Thymus (tissue), 11 donors: ENCODE measurements around the gene GANC. TPM values are rescaled to one million over a fixed set of nuclear protein-coding genes. Genes with fewer than 3 reads are reported as not detected.

ENCODE experiments used
- DNase-seq, 9 donors: peaks; one replicate each; pipeline ENCODE4 v3.0.0-alpha.2; 2013; ENCODE audit warnings: low spot score in 9 of 9, low read depth in 6 of 9, missing footprints in 1 of 9
- H3K27ac ChIP-seq, 2 donors: one replicate each; pipeline ENCODE4 v1.5.1; 2013; ENCODE audit warnings: control low read depth in 1 of 2, low read depth in 1 of 2, low read length in 1 of 2, mild to moderate bottlenecking in 1 of 2, moderate library complexity in 1 of 2
- H3K27me3 ChIP-seq, 2 donors: one replicate each; pipeline ENCODE4 v1.5.1; 2013; ENCODE audit warnings: low read length in 1 of 2; ENCODE audit not compliant: control insufficient read depth in 2 of 2, insufficient read depth in 1 of 2
- H3K36me3 ChIP-seq, 2 donors: one replicate each; pipeline ENCODE4 v1.5.1; 2013; ENCODE audit warnings: low read length in 1 of 2, mild to moderate bottlenecking in 1 of 2, moderate library complexity in 1 of 2; ENCODE audit not compliant: control insufficient read depth in 2 of 2, insufficient read depth in 2 of 2
- H3K4me1 ChIP-seq, 2 donors: one replicate each; pipeline ENCODE4 v1.5.1; 2013; ENCODE audit warnings: low read length in 2 of 2; ENCODE audit not compliant: control insufficient read depth in 2 of 2, insufficient read depth in 2 of 2
- H3K4me3 ChIP-seq, 2 donors: one replicate each; pipeline ENCODE4 v1.5.1; 2013; ENCODE audit warnings: low read length in 2 of 2, control low read depth in 1 of 2, mild to moderate bottlenecking in 1 of 2
- H3K9me3 ChIP-seq, 2 donors: one replicate each; pipeline ENCODE4 v1.5.1; 2013; ENCODE audit warnings: low read length in 1 of 2, mild to moderate bottlenecking in 1 of 2; ENCODE audit not compliant: control insufficient read depth in 2 of 2, insufficient read depth in 1 of 2
- WGBS: extraction: QIAGEN DNeasy Blood & Tissue Kit; methylation state at CpG from one replicate; pipeline ENCODE4 v1.1.7; 2013; 5-methylcytosine and 5-hydroxymethylcytosine counted together
- polyA plus RNA-seq: library from polyadenylated mRNA; stranded (reverse); fragments of 200-250 nt; gene quantifications from one replicate; pipeline ENCODE4 v1.2.3, GENCODE V29; 2013
- total RNA-seq: library from RNA; stranded (reverse); fragments of 120-200 nt; gene quantifications from one replicate; pipeline ENCODE4 v1.2.4, GENCODE V29; 2013
- donor health status: healthy.

Gene GANC
- total and polyA plus RNA-seq, 2 donors: 12.7 to 13.6 TPM

- WGBS: 84% methylated on average over 5 of the region's 5 CpGs
- no peaks in the 10 kb centered on the region for H3K4me1 ChIP-seq
- peaks cover 6 to 16% of the 10 kb centered on the region in 2 donors for H3K36me3 ChIP-seq
- DNase-seq: no peak
- no peak overlapping the region for H3K27ac ChIP-seq
- H3K9me3 ChIP-seq: no peaks in the 10 kb centered on the region
- H3K27me3 ChIP-seq: no peaks in the 10 kb centered on the region
- H3K4me3 ChIP-seq: no peak overlapping the region
Observed at GRCh38 chr15:42344763-42345162, 71.8 kb downstream of the GANC start.

- Histone ChIP-seq H3K27ac (no peak overlapping the region), H3K4me3 (no peak overlapping the region), H3K27me3 (no peaks in the 10 kb centered on the region), H3K9me3 (no peaks in the 10 kb centered on the region), H3K4me1 (no peaks in the 10 kb centered on the region), H3K36me3 (peaks cover 6 to 16% of the 10 kb centered on the region in 2 donors)
- DNase-seq: no peak
- over 99% methylated on average over 3 of the region's 3 CpGs for WGBS
Observed at GRCh38 chr15:42345504-42345903, 72.5 kb downstream of the GANC start.

GRCh38 chr15:42348083-42348482 is 75.1 kb downstream of the GANC start:
- DNase-seq: no peak
- peaks cover 11 to 33% of the 10 kb centered on the region in 2 donors for H3K36me3 ChIP-seq
- no peak overlapping the region for H3K27ac ChIP-seq
- WGBS: 98% methylated on average over 5 of the region's 5 CpGs
- no peaks in the 10 kb centered on the region for H3K4me1 ChIP-seq
- H3K27me3 ChIP-seq: no peaks in the 10 kb centered on the region
- no peak overlapping the region for H3K4me3 ChIP-seq
- H3K9me3 ChIP-seq: no peaks in the 10 kb centered on the region

GRCh38 chr15:42349186-42349585 is 76.2 kb downstream of the GANC start:
- peaks cover 11 to 28% of the 10 kb centered on the region in 2 donors for H3K36me3 ChIP-seq
- WGBS: over 99% methylated on average over 2 of the region's 2 CpGs
- H3K4me1 ChIP-seq: no peaks in the 10 kb centered on the region
- H3K27ac ChIP-seq: no peak overlapping the region
- no peak overlapping the region for H3K4me3 ChIP-seq
- no peak for DNase-seq
- H3K27me3 ChIP-seq: no peaks in the 10 kb centered on the region
- no peaks in the 10 kb centered on the region for H3K9me3 ChIP-seq

GRCh38 chr15:42352401-42352800 is 79.4 kb downstream of the GANC start:
- WGBS: 96% methylated on average over 7 of the region's 7 CpGs

GRCh38 chr15:42353061-42353460 is 80.1 kb downstream of the GANC start:
- DNase-seq: no peak
- Histone ChIP-seq H3K4me3 (no peak overlapping the region), H3K27me3 (no peaks in the 10 kb centered on the region), H3K36me3 (peaks cover 9 to 26% of the 10 kb centered on the region in 2 donors), H3K4me1 (no peaks in the 10 kb centered on the region), H3K27ac (no peak overlapping the region), H3K9me3 (no peaks in the 10 kb centered on the region)
- WGBS: 97% methylated on average over 6 of the region's 6 CpGs

More at GRCh38 chr15:42352401-42352800, 79.4 kb downstream of the GANC start:
- H3K4me1 ChIP-seq: no peaks in the 10 kb centered on the region
- H3K9me3 ChIP-seq: no peaks in the 10 kb centered on the region
- no peak overlapping the region for H3K27ac ChIP-seq
- peaks cover 9 to 26% of the 10 kb centered on the region in 2 donors for H3K36me3 ChIP-seq
- DNase-seq: no peak
- no peaks in the 10 kb centered on the region for H3K27me3 ChIP-seq
- H3K4me3 ChIP-seq: no peak overlapping the region

- Histone ChIP-seq H3K9me3 (no peaks in the 10 kb centered on the region), H3K4me3 (no peak overlapping the region), H3K27ac (no peak overlapping the region), H3K36me3 (peaks cover 9 to 26% of the 10 kb centered on the region in 2 donors), H3K4me1 (no peaks in the 10 kb centered on the region), H3K27me3 (no peaks in the 10 kb centered on the region)
- WGBS: 98% methylated on average over 2 of the region's 2 CpGs
- no peak for DNase-seq
Observed at GRCh38 chr15:42354824-42355223, 81.8 kb downstream of the GANC start.

GRCh38 chr15:42355291-42355690 is 82.3 kb downstream of the GANC start:
- no peak for DNase-seq
- Histone ChIP-seq H3K27ac (no peak overlapping the region), H3K4me1 (no peaks in the 10 kb centered on the region), H3K36me3 (peaks cover 9 to 26% of the 10 kb centered on the region in 2 donors), H3K9me3 (no peaks in the 10 kb centered on the region), H3K27me3 (no peaks in the 10 kb centered on the region), H3K4me3 (no peak overlapping the region)
- WGBS: 97% methylated on average over 6 of the region's 6 CpGs

- no peaks in the 10 kb centered on the region for H3K4me1 ChIP-seq
- peaks cover 9 to 21% of the 10 kb centered on the region in 2 donors for H3K36me3 ChIP-seq
- no peak overlapping the region for H3K4me3 ChIP-seq
- no peak for DNase-seq
- H3K27me3 ChIP-seq: no peaks in the 10 kb centered on the region
- H3K9me3 ChIP-seq: no peaks in the 10 kb centered on the region
- no peak overlapping the region for H3K27ac ChIP-seq
- 97% methylated on average over 5 of the region's 5 CpGs for WGBS
Observed at GRCh38 chr15:42356851-42357250, 83.8 kb downstream of the GANC start.

GRCh38 chr15:42358141-42358540 is 85.1 kb downstream of the GANC start:
- Histone ChIP-seq H3K4me1 (no peaks in the 10 kb centered on the region), H3K27ac (no peak overlapping the region), H3K27me3 (no peaks in the 10 kb centered on the region), H3K4me3 (no peak overlapping the region), H3K36me3 (peaks cover 4 to 9% of the 10 kb centered on the region in 2 donors), H3K9me3 (no peaks in the 10 kb centered on the region)
- WGBS: 98% methylated on average over 2 of the region's 2 CpGs
- no peak for DNase-seq
